Activated naive CD8-positive, alpha-beta T cell treated with anti-CD3 and anti-CD28 coated beads, Interleukin-2, amount 50 U/mL, for 24 hours (primary cell): Measurements from ENCODE around the gene ZSCAN5B.
A peak's percentile ranks its signal among the peaks of the same experiment; 100 is the strongest.
"Not testable (repeated sequence)": the region's sequence is repeated elsewhere in the genome, so short reads cannot be mapped to it uniquely, and the experiment has no call there.

Experiments
- ATAC-seq: fragments of 150-1000 bp; cut with Tn5 transposase; one replicate; pipeline ENCODE4 v1.10.0; 2021
- DNase-seq: peaks from one replicate; pipeline ENCODE4 v3.0.0; 2021
- H3K27ac Mint-ChIP-seq: one replicate; pipeline ENCODE4 v1.8.0; 2021; ENCODE audit warnings: mild to moderate bottlenecking, mixed read lengths
- H3K27me3 Mint-ChIP-seq: one replicate; pipeline ENCODE4 v1.8.0; 2021; ENCODE audit warnings: mixed read lengths
- H3K36me3 Mint-ChIP-seq: one replicate; pipeline ENCODE4 v1.8.0; 2021; ENCODE audit warnings: low read depth, mixed read lengths
- H3K4me1 Mint-ChIP-seq: one replicate; pipeline ENCODE4 v1.8.0; 2021; ENCODE audit warnings: mixed read lengths
- H3K4me3 Mint-ChIP-seq: one replicate; pipeline ENCODE4 v1.8.0; 2021; ENCODE audit warnings: mild to moderate bottlenecking, moderate library complexity, mixed read lengths
- H3K9me3 Mint-ChIP-seq: one replicate; pipeline ENCODE4 v1.8.0; 2021; ENCODE audit warnings: mixed read lengths

ZSCAN5B gene

DNA sequence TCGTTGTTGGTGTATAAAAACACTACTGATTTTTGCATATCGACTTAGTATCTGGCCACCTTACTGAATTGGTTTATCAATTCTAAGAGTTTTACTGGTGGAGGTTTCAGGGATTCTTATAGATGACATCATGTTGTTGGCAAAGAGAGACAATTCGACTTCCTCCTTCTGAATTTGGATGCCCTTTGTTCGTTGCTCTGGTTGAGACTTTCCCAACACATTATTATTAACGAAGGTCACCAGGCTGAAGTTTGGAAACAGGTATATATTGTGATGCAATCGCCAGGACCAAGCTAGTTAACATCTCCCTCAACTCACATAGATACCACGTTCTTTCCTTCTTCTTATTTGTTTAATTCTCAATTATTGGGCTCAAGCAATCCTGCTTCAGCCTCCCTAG lies 2.1 kb upstream of the ZSCAN5B start:
- ATAC-seq (no peak), DNase-seq (no peak)
- no peaks in the 10 kb centered on the region for H3K4me1 Mint-ChIP-seq
- H3K4me3 Mint-ChIP-seq = no peak overlapping the region
- H3K9me3 Mint-ChIP-seq = no peaks in the 10 kb centered on the region
- no peak overlapping the region for H3K27ac Mint-ChIP-seq
- peaks cover 8% of the 10 kb centered on the region for H3K27me3 Mint-ChIP-seq
- H3K36me3 Mint-ChIP-seq = no peaks in the 10 kb centered on the region

DNA sequence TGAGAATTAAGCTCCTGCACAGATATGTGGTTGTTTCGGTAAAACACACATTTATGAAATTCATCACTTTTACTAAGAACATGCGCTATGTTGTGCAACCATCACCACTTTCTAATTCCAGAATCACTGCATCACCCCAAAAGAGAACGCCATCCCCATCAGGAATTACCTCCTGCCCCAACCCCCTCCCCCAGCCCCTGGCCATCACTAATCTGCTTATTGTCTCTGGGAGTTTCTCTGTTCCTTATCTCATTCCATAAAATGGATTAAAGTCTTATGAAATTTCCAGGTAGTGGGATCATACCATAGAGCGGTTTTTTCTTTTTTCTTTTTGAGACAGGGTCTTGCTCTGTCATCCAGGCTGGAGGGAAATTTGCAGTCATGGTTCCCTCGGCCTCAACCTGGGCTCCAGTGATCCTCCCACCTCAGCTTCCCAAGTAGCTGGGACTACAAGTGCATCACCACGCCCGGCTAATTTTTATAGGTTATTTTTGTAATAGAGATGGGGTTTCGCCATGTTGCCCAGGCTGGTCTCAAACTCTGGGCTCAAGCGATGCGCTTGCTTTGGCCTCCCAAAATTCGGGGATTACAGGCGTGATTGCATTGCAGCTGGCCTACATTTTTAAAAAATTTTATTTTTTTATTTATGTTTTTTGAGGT lies 3.5 kb downstream of the ZSCAN5B start:
- Mint-ChIP-seq H3K36me3 (no peaks in the 10 kb centered on the region), H3K4me3 (no peak overlapping the region), H3K27ac (no peak overlapping the region), H3K9me3 (no peaks in the 10 kb centered on the region), H3K27me3 (no peaks in the 10 kb centered on the region), H3K4me1 (no peaks in the 10 kb centered on the region)
- ATAC-seq (no peak), DNase-seq (no peak)

DNA sequence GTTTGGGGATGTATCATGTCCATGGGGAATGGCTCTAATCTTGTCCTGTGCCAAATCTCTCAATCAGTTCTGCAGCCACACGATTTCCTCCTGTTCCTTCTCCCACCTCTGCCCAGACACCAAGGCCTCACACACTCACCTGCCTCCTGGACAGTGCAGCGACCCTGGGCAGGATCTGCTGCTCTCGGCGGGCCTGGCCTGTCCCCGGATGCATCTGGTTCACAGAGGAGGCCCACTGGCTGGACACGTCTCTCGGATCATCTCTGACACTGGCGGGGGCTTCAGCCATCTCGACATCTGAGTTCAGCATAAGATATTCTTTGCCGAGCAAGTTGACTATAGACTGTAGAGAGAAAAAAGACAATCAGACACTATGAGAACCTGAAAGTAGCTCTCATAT lies 5.9 kb downstream of the ZSCAN5B start:
- no peak overlapping the region for H3K4me3 Mint-ChIP-seq
- H3K27ac Mint-ChIP-seq = no peak overlapping the region
- peaks cover 4% of the 10 kb centered on the region for H3K27me3 Mint-ChIP-seq
- H3K36me3 Mint-ChIP-seq = no peaks in the 10 kb centered on the region
- ATAC-seq (no peak), DNase-seq (no peak)
- H3K9me3 Mint-ChIP-seq = no peaks in the 10 kb centered on the region
- no peaks in the 10 kb centered on the region for H3K4me1 Mint-ChIP-seq

DNA sequence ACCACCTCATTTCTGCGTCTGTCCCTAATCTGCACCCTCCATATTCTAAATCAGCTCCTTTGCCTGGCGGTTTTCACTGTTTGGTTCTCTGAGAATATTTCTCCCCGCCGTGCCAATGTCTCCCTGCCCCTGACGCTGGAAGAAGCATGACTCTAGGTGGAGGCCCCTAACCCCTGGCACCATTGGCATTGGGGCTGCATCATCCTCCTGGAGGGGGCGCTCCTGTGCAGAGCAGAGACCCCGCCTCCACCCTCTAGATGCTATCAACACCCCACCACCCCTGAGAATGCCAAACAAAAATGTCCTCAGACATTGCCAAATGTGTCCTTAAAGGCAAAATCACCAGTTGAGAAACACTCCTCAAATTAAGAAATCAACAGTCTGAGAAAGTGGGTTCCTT lies 6.5 kb downstream of the ZSCAN5B start:
- no peak overlapping the region for H3K4me3 Mint-ChIP-seq
- H3K4me1 Mint-ChIP-seq = no peaks in the 10 kb centered on the region
- DNase-seq = no peak
- H3K27me3 Mint-ChIP-seq = peaks cover 4% of the 10 kb centered on the region
- no peak overlapping the region for H3K27ac Mint-ChIP-seq
- H3K9me3 Mint-ChIP-seq = no peaks in the 10 kb centered on the region
- ATAC-seq = no peak
- no peaks in the 10 kb centered on the region for H3K36me3 Mint-ChIP-seq

DNA sequence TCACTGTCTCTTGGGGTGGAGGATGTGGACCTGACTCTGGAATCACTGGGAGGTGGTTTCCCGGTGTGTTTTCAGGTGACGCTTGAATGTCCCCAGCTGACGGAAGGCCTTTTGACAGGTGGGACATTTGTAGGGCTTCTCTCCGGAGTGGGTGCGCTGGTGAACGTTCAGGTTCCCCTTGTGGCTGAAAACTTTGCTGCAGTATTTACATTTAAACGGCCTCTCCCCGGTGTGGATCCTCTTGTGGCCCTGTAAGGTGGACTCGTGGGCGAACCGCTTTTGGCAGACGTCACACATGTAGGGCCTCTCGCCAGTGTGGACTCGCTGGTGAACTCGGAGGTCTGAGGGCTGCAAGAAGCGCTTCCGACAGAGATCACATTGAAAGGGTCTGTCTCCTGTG lies 7.8 kb downstream of the ZSCAN5B start:
- H3K27ac Mint-ChIP-seq = no peak overlapping the region
- H3K4me3 Mint-ChIP-seq = no peak overlapping the region
- H3K9me3 Mint-ChIP-seq = no peaks in the 10 kb centered on the region
- H3K4me1 Mint-ChIP-seq = no peaks in the 10 kb centered on the region
- H3K27me3 Mint-ChIP-seq = peaks cover 11% of the 10 kb centered on the region
- no peaks in the 10 kb centered on the region for H3K36me3 Mint-ChIP-seq
- no peak for ATAC-seq
- no peak for DNase-seq

DNA sequence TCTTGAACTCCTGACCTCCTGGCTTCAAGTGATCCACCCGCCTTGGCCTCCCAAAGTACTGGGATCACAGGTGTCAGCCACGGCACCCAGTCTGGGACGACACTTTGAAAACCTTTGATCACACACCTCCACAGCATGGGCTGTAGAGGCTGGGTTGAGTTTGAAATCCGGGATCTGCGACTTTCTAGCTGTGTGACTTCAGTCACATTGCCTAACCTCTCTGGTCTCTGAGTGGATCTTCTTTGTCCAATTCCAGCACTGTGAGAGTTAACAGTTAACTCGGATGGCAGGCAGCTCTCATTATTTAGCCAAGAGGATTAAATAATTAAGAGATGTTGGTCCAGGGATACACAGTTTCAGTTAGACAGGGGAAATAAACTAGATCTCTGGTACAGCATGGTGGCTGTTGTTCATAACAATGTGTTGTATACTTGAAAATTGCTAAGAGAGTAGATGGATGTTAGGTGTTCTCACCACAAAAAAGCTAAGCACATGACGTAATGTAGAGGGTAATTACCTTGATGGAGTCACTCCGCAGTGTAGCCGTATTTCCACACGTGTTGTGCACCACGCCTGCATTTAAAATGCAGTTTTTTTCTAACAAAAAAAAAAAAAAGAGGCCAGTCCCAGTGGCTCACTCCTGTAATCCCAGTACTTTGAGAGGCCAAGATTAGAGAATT lies 19.9 kb downstream of the ZSCAN5B start:
- Mint-ChIP-seq H3K4me3 (no peak overlapping the region), H3K4me1 (no peaks in the 10 kb centered on the region), H3K27me3 (peaks cover 3% of the 10 kb centered on the region), H3K9me3 (no peaks in the 10 kb centered on the region), H3K36me3 (no peaks in the 10 kb centered on the region), H3K27ac (no peak overlapping the region)
- DNase-seq (no peak), ATAC-seq (no peak)

DNA sequence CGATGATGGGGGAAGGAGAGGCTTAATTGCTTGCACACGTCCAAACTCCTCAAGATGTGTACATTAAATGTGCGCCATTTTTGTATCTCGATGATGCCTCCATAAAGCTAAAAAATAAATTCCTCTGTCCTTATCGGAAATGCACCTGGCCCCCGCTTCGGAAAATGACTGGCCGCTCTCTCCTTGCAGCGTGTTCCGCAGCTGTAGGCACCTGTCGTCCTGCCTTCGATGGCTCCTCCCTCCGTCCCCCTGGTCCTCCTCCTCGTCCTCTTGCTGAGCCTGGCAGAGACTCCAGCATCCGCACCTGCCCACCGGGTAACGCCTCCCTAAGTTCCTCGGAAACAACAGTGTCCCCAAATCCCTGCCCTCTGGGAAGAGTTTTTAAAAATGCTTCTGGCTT lies 20.7 kb downstream of the ZSCAN5B start:
- peaks cover 6% of the 10 kb centered on the region for H3K27me3 Mint-ChIP-seq
- no peak overlapping the region for H3K4me3 Mint-ChIP-seq
- H3K4me1 Mint-ChIP-seq = no peaks in the 10 kb centered on the region
- ATAC-seq (no peak), DNase-seq (no peak)
- H3K27ac Mint-ChIP-seq = no peak overlapping the region
- no peaks in the 10 kb centered on the region for H3K36me3 Mint-ChIP-seq
- no peaks in the 10 kb centered on the region for H3K9me3 Mint-ChIP-seq

DNA sequence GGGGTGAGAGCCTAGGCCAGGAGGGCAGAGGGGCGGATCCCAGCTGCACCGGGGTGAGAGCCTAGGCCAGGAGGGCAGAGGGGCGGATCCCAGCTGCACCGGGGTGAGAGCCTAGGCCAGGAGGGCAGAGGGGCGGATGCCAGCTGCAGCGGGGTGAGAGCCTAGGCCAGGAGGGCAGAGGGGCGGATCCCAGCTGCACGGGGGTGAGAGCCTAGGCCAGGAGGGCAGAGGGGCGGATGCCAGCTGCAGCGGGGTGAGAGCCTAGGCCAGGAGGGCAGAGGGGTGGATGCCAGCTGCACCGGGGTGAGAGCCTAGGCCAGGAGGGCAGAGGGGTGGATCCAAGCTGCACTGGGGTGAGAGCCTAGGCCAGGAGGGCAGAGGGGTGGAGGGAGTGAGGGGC lies 21.3 kb downstream of the ZSCAN5B start:
- H3K27me3 Mint-ChIP-seq, H3K36me3 Mint-ChIP-seq, DNase-seq, ATAC-seq, H3K9me3 Mint-ChIP-seq, H3K4me1 Mint-ChIP-seq, H3K4me3 Mint-ChIP-seq, H3K27ac Mint-ChIP-seq: not testable (repeated sequence)

DNA sequence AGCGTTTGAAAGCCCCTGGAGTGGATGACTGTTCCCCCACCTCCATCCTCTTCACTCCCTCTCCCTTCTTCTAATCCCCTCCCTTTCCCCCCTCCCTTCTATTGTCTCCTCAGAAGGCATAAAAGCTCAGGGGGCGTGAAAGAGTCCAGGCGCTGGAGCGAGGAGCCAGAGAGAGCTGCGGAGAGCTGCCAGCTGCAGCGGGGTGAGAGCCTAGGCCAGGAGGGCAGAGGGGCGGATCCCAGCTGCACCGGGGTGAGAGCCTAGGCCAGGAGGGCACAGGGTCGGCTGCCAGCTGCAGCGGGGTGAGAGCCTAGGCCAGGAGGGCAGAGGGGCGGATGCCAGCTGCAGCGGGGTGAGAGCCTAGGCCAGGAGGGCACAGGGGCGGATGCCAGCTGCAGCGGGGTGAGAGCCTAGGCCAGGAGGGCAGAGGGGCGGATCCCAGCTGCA lies 21.7 kb downstream of the ZSCAN5B start, which contains the start of gene GALP:
TSS of gene GALP (plus strand) at position 148 of the 447 bp plus-strand sequence. CDS start 1,101 bp downstream, outside the sequence.
- not testable (repeated sequence) for H3K4me1 Mint-ChIP-seq, ATAC-seq, DNase-seq, H3K27me3 Mint-ChIP-seq, H3K27ac Mint-ChIP-seq, H3K9me3 Mint-ChIP-seq, H3K36me3 Mint-ChIP-seq, H3K4me3 Mint-ChIP-seq

DNA sequence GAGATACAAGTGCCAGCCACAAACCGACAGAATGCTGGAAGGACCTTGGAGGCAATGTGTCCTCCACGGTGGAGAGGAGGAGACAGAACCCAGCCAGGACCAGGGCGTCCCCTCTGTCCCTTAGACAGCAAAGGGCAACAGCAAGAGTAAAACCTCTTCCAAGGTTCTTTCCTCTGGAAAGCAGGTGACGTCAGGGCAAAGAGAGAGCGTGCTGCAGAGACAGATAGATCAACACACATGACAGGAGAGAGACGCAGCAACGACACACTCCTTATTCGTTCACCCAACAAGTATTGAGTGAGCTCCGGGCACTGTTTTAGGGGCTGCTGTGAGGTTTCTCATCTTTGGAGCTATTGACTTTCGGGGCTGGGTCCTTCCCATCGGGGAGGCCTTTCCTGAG lies 23.0 kb downstream of the ZSCAN5B start:
- Mint-ChIP-seq H3K9me3 (no peaks in the 10 kb centered on the region), H3K27ac (no peak overlapping the region), H3K4me1 (no peaks in the 10 kb centered on the region), H3K27me3 (peaks cover 10% of the 10 kb centered on the region), H3K4me3 (no peak overlapping the region), H3K36me3 (no peaks in the 10 kb centered on the region)
- DNase-seq = no peak
- ATAC-seq = no peak

DNA sequence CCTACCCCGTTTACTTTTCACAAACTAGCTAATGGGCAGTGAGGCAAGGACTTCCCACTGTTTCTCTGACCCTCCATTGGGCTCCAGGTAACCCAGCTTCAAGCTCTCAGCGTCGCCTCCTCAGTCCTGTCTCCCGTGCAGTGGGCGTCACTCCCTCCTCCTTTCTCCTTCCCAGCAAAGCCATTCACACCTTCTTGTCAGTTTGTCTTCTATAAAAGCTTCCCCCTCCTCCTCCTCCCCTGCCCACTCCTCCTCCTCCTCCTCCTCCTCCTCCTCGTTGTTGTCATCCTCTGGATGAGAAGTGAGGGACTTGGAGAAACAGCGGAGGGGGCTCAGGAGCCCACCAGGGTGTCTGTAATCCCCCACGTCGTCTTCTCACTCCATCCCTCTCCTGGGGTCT lies 23.5 kb downstream of the ZSCAN5B start:
- H3K4me3 Mint-ChIP-seq = no peak overlapping the region
- DNase-seq (no peak), ATAC-seq (no peak)
- H3K4me1 Mint-ChIP-seq = no peaks in the 10 kb centered on the region
- peaks cover 10% of the 10 kb centered on the region for H3K27me3 Mint-ChIP-seq
- no peaks in the 10 kb centered on the region for H3K36me3 Mint-ChIP-seq
- H3K27ac Mint-ChIP-seq = no peak overlapping the region
- no peaks in the 10 kb centered on the region for H3K9me3 Mint-ChIP-seq

DNA sequence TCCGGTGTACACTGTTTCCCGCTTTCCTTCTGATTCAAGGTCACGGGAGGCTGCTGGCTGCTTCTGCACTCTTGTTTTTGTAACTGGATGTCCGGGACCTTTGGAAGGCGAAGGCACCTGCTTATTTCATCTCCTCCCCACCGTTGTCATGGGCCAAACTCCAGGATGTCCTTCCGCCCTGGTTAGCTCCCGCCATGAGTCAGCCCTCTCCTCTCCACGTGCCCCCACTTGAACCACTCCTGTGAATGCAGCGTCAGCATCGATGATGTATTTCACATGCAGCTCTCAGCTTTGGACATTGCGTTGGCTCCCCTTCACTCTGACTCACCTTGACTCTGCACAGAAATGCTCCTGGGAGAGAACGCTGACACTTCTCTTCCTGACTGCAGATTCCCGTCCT lies 27.3 kb downstream of the ZSCAN5B start:
- DNase-seq (no peak), ATAC-seq (no peak)
- Mint-ChIP-seq H3K9me3 (no peaks in the 10 kb centered on the region), H3K36me3 (no peaks in the 10 kb centered on the region), H3K4me3 (no peak overlapping the region), H3K27me3 (peaks cover 10% of the 10 kb centered on the region), H3K27ac (no peak overlapping the region), H3K4me1 (no peaks in the 10 kb centered on the region)

DNA sequence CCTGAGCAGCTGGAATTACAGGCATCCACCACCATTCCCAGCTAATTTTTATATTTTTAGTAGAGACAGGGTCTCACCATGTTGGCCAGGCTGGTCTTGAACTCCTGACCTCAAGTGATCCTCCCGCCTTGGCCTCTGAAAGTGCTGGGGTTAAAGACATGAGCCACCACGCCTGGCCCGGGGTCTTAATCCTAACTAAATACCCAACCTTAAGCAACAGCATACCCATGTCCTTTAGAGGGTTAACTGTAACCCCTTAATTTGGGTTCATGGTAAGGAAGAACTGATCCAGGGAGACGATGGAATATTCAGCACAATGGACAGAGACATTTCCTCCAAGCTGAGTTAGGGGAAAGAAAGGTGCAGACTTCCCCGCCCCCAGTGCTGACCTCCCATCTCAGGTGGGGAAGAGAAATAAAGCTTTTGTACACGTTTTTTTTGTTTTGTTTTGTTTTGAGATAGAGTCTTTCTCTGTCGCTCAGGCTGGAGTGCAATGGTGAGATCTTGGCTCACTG lies 30.5 kb downstream of the ZSCAN5B start:
- H3K27ac Mint-ChIP-seq = no peak overlapping the region
- ATAC-seq = no peak

DNA sequence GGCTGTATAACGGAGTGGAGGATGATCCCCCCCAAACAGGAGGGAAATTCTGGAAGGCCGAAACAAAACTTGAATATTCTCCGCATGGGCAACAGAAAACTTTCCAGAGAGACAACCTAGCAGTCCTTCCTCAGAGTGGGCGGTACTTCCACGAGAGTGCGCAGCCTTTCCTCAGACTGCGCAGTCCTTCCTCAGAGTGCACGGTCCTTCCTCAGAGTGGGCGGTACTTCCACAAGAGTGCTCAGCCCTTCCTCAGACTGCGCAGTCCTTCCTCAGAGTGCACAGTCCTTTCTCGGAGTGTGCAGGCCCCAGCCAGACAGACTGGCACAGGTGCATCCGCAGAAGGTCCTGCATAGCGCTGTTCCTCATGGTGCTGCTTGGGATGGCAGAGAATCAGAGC lies 34.5 kb downstream of the ZSCAN5B start:
- H3K9me3 Mint-ChIP-seq = no peaks in the 10 kb centered on the region
- peaks cover 7% of the 10 kb centered on the region for H3K36me3 Mint-ChIP-seq
- H3K27ac Mint-ChIP-seq = no peak overlapping the region
- ATAC-seq (no peak), DNase-seq (no peak)
- H3K27me3 Mint-ChIP-seq = no peaks in the 10 kb centered on the region
- H3K4me3 Mint-ChIP-seq = no peak overlapping the region
- H3K4me1 Mint-ChIP-seq = peaks cover 12% of the 10 kb centered on the region

More for the DNA sequence above, 30.5 kb downstream of the ZSCAN5B start:
- Mint-ChIP-seq H3K4me3 (no peak overlapping the region), H3K36me3 (no peaks in the 10 kb centered on the region), H3K27me3 (peaks cover 5% of the 10 kb centered on the region), H3K9me3 (no peaks in the 10 kb centered on the region), H3K4me1 (peaks cover 9% of the 10 kb centered on the region)
- DNase-seq = no peak

DNA sequence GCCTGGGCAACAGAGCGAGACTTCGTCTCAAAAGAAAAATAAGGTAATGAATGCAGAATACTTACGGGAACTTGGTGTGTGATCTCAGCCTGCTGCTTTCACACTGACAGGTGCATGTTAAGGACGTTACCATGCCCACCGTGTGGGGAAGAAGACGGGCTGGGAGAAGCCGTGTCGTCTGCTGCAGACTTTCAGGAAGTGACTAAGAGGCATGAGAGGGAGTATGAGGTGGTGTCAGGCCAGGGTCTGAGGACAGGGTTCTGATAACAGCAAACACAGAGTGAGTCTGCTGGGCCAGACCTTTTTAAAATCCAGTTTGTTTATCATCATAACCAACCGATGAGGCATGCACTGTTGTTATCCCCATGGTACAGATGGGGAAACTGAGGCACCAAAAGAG lies 35.3 kb downstream of the ZSCAN5B start:
- DNase-seq (no peak), ATAC-seq (peak; percentile 78)
- Mint-ChIP-seq H3K9me3 (no peaks in the 10 kb centered on the region), H3K36me3 (peaks cover 7% of the 10 kb centered on the region), H3K4me3 (no peak overlapping the region), H3K27me3 (no peaks in the 10 kb centered on the region), H3K27ac (no peak overlapping the region), H3K4me1 (peaks cover 12% of the 10 kb centered on the region)
